ENCODE data around the gene COL4A1.

The COL4A1 gene

GRCh38 chr13:110251193-110251819, 55.7 kb downstream of the COL4A1 start:
- H3K4me1 ChIP-seq (ENCODE audit: insufficient read depth, low read length, poor library complexity, severe bottlenecking): no peaks in the 10 kb centered on the region
- no peaks in the 10 kb centered on the region for H3K9me2 ChIP-seq (replicated peaks; ENCODE audit: low read depth, low read length)
- H3K36me3 ChIP-seq (ENCODE audit: insufficient read depth, low read length): no peaks in the 10 kb centered on the region
- no peak overlapping the region for H2AFZ ChIP-seq (ENCODE audit: low read length)
- no peaks in the 10 kb centered on the region for H4K20me1 ChIP-seq (ENCODE audit: insufficient read depth, low read length, poor library complexity, severe bottlenecking)
- H3K9me3 ChIP-seq (ENCODE audit: insufficient read depth, low read depth, low read length): no peaks in the 10 kb centered on the region
- no peak for TF ChIP-seq CTCF (conservative IDR thresholded peaks at IDR 0.05; ENCODE audit: low read length)
- no peak for TF ChIP-seq EZH2phosphoT487 (IDR thresholded peaks at IDR 0.05; ENCODE audit: borderline replicate concordance)
- no peak overlapping the region for H3K9ac ChIP-seq (ENCODE audit: low read depth, low read length, poor library complexity, severe bottlenecking)
- no peaks in the 10 kb centered on the region for H3K27me3 ChIP-seq (ENCODE audit: insufficient read depth, low read length, poor library complexity, severe bottlenecking)
- no peaks in the 10 kb centered on the region for H3F3A ChIP-seq (ENCODE audit: low read depth)
- H3K4me2 ChIP-seq (ENCODE audit: low read depth, low read length, poor library complexity, severe bottlenecking): no peak overlapping the region
- H3K4me3 ChIP-seq (ENCODE audit: low read length, poor library complexity, severe bottlenecking): no peak overlapping the region
- no peaks in the 10 kb centered on the region for H3K79me2 ChIP-seq (ENCODE audit: insufficient read depth, low read length)

GRCh38 chr13:110250258-110250891, 56.6 kb downstream of the COL4A1 start:
- no peak overlapping the region for H3K9ac ChIP-seq (ENCODE audit: low read depth, low read length, poor library complexity, severe bottlenecking)
- H3K4me1 ChIP-seq (ENCODE audit: insufficient read depth, low read length, poor library complexity, severe bottlenecking): no peaks in the 10 kb centered on the region
- no peaks in the 10 kb centered on the region for H3K27me3 ChIP-seq (ENCODE audit: insufficient read depth, low read length, poor library complexity, severe bottlenecking)
- no peak overlapping the region for H3K4me2 ChIP-seq (ENCODE audit: low read depth, low read length, poor library complexity, severe bottlenecking)
- H3K9me2 ChIP-seq (replicated peaks; ENCODE audit: low read depth, low read length): no peaks in the 10 kb centered on the region
- H4K20me1 ChIP-seq (ENCODE audit: insufficient read depth, low read length, poor library complexity, severe bottlenecking): no peaks in the 10 kb centered on the region
- H2AFZ ChIP-seq (ENCODE audit: low read length): no peak overlapping the region
- no peaks in the 10 kb centered on the region for H3K79me2 ChIP-seq (ENCODE audit: insufficient read depth, low read length)
- H3K36me3 ChIP-seq (ENCODE audit: insufficient read depth, low read length): no peaks in the 10 kb centered on the region
- no peak overlapping the region for H3K4me3 ChIP-seq (ENCODE audit: low read length, poor library complexity, severe bottlenecking)
- TF ChIP-seq EZH2phosphoT487 (IDR thresholded peaks at IDR 0.05; ENCODE audit: borderline replicate concordance): no peak
- no peak for TF ChIP-seq CTCF (conservative IDR thresholded peaks at IDR 0.05; ENCODE audit: low read length)
- H3K9me3 ChIP-seq (ENCODE audit: insufficient read depth, low read depth, low read length): no peaks in the 10 kb centered on the region
- no peaks in the 10 kb centered on the region for H3F3A ChIP-seq (ENCODE audit: low read depth)

GRCh38 chr13:110249326-110249725, 57.6 kb downstream of the COL4A1 start:
- Histone ChIP-seq H3K4me2 (ENCODE audit: low read depth, low read length, poor library complexity, severe bottlenecking) (no peak overlapping the region), H4K20me1 (ENCODE audit: insufficient read depth, low read length, poor library complexity, severe bottlenecking) (no peaks in the 10 kb centered on the region), H3K36me3 (ENCODE audit: insufficient read depth, low read length) (no peaks in the 10 kb centered on the region), H3K4me1 (ENCODE audit: insufficient read depth, low read length, poor library complexity, severe bottlenecking) (no peaks in the 10 kb centered on the region), H3K9ac (ENCODE audit: low read depth, low read length, poor library complexity, severe bottlenecking) (no peak overlapping the region), H3K9me2 (replicated peaks; ENCODE audit: low read depth, low read length) (no peaks in the 10 kb centered on the region), H2AFZ (ENCODE audit: low read length) (no peak overlapping the region), H3K9me3 (ENCODE audit: insufficient read depth, low read depth, low read length) (no peaks in the 10 kb centered on the region), H3K4me3 (ENCODE audit: low read length, poor library complexity, severe bottlenecking) (no peak overlapping the region), H3K27me3 (ENCODE audit: insufficient read depth, low read length, poor library complexity, severe bottlenecking) (no peaks in the 10 kb centered on the region), H3K79me2 (ENCODE audit: insufficient read depth, low read length) (no peaks in the 10 kb centered on the region), H3F3A (ENCODE audit: low read depth) (no peaks in the 10 kb centered on the region)
- TF ChIP-seq EZH2phosphoT487 (IDR thresholded peaks at IDR 0.05; ENCODE audit: borderline replicate concordance) (no peak), CTCF (conservative IDR thresholded peaks at IDR 0.05; ENCODE audit: low read length) (no peak)

Data from Loucy (cell line).